Measurements from ENCODE around the gene FHL2.

FHL2 gene

DNA sequence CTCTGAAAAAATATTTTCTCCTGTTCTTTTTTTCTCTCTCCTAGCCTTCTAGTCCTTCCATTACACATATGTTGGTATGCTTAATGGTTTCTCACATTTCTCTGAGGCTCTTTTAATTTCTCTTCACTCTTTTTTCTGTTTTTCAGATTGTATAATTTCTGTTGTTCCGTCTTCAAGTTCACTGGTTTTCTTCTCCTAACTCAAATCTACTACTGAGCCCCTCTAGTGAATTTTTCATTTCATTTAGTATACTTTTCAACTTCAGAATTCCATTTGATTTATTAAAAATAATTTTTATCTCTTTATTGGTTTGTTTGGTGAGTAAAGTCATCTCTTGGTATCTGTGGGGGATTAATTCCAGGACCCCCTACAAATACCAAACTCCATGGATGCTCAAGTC lies 41.7 kb downstream of the FHL2 start:
- DNase-seq (ENCODE audit: low read depth) = no peak
- H3K4me3 ChIP-seq (ENCODE audit: low read length) = no peak overlapping the region
- TF ChIP-seq, protein P1, sequence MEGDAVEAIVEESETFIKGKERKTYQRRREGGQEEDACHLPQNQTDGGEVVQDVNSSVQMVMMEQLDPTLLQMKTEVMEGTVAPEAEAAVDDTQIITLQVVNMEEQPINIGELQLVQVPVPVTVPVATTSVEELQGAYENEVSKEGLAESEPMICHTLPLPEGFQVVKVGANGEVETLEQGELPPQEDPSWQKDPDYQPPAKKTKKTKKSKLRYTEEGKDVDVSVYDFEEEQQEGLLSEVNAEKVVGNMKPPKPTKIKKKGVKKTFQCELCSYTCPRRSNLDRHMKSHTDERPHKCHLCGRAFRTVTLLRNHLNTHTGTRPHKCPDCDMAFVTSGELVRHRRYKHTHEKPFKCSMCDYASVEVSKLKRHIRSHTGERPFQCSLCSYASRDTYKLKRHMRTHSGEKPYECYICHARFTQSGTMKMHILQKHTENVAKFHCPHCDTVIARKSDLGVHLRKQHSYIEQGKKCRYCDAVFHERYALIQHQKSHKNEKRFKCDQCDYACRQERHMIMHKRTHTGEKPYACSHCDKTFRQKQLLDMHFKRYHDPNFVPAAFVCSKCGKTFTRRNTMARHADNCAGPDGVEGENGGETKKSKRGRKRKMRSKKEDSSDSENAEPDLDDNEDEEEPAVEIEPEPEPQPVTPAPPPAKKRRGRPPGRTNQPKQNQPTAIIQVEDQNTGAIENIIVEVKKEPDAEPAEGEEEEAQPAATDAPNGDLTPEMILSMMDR (conservative IDR thresholded peaks at IDR 0.05; ENCODE audit: low read depth, low read length) = no peak

DNA sequence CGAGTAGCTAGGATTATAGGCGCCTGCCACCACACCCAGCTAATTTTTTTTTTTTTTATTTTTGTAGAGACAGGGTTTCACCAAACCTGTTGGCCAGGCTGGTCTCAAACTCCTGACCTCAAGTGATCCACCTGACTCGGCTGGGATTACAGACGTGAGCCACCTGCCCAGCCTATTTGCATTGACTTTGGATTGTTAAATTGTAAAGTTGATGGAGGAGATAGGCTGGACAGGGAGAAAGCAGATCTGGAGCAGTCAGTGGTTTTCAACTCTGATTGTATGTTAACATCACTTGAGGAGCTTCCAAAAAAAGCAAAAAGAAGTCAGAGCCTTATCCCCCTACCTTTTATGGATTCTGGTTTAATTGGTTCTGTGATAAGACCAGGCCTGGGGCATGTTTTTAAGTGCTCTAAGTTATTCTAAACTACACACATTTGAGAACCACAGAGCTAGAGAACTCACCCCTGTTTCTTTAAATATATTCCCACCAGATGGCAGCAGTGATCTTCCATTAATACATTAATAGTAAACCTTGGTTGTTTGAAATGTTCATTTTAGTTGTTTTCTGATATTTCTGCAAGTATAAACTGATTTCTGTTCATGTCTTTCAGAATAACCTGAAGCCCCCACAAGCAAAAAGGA lies 54.0 kb downstream of the FHL2 start:
- H3K4me3 ChIP-seq (ENCODE audit: low read length) = no peak overlapping the region
- TF ChIP-seq, protein P1 (conservative IDR thresholded peaks at IDR 0.05; ENCODE audit: low read depth, low read length) = peak; percentile 44
- no peak for DNase-seq (ENCODE audit: low read depth)

DNA sequence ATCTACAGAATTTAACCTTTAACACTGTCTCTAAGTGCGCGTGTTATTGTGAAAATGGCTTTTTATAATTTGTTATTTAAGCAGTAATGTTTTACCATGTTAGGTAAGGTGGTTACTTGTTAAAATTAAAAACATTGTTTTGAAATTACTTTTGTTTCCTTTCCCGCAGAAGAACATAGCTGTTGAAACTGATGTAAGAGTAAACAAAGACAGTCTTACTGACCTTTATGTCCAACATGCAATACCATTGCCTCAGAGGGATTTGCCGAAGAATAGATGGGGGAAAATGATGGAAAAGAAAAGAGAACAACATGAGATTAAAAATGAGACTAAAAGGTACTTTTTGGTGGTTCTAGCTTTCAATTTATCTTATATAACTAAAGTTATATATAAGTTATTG lies 59.4 kb downstream of the FHL2 start:
- TF ChIP-seq, protein P1 (conservative IDR thresholded peaks at IDR 0.05; ENCODE audit: low read depth, low read length) = no peak
- H3K4me3 ChIP-seq (ENCODE audit: low read length) = no peak overlapping the region
- DNase-seq (ENCODE audit: low read depth) = no peak

DNA sequence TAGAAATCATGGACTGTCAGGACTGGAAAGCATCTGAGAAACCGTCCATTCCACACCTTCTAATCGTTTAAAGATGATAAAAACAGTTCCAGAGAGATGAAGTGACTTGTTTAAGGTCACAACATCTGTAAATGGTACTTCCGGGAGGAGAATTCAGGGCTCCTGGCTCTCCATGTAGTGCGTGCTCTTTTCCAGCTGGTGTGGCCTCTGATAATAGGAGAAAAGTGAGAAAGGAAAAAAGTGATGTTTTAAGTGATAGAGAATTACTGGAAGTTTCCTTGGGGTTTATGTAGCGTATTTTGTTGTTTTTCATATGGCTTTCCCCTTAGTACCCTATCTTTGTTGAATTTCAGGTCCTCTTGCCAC lies 60.8 kb downstream of the FHL2 start:
- no peak for DNase-seq (ENCODE audit: low read depth)
- TF ChIP-seq, protein P1 (conservative IDR thresholded peaks at IDR 0.05; ENCODE audit: low read depth, low read length) = no peak
- peak overlapping the region; percentile 97 for H3K4me3 ChIP-seq (ENCODE audit: low read length)

DNA sequence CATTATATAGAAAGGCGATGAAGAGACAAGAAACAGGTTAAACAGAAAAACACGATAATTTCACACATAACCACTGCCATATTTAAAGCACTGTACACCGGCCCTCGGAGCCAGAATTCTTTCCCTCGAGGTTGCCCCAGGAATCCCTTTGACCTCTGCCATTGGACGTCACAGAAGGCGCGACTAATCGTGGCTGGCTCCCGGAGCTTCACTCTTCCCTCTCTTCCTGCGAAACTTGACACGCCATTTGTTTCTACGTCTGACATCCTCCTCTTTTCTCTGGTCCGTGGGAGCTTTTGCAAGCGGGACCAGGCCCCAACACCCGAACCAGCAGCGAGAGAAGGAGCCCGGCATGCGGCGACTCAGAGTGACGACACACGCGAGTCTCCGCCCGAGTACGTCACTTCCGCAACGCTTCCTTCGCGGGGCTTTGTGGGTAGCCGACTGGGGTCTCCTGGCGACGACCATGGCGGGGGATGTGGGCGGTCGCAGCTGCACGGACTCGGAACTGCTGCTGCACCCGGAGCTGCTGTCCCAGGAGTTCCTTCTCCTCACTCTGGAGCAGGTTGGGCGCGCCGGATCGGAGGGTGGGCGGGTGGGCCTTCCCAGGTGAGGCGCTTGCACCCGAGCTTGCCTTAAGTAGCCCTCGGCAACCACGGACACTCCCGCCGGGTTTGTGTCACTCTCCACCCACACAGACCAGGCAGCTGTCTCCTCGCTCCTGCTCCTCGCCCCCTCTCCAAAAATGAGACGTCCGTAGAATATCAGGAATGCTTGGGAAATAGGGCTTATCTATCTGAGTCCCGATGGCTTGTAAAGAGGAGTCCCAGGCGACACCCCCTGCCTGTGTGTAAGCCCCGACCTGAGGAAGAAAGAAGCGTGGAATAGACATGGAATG lies 61.5 kb downstream of the FHL2 start, which contains the start of gene C2orf49:
C2orf49 (plus strand) TSS at position 419 of the 898 bp plus-strand sequence; CDS start at position 467, 48 bp downstream.
- TF ChIP-seq, protein P1 (conservative IDR thresholded peaks at IDR 0.05; ENCODE audit: low read depth, low read length) = no peak
- DNase-seq (ENCODE audit: low read depth) = peak; percentile 51
- peak within 1 kb of the TSS; percentile 97 for H3K4me3 ChIP-seq (ENCODE audit: low read length)

DNA sequence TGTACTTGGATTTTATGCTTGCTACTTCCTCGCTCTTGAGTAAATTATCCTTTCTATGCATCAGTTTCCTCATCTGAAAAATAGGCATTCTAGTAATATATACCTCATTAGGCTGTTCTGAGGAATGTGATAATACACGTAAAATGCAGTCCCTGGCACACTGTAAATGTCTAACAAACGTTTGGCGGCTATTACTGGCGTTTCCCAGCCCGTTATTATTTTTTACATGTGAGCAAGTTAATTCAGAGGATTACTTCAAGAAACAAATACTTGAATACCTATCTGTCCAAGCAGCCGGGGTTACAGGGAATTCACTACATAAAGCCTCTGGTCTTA lies 62.1 kb downstream of the FHL2 start:
- peak overlapping the region; percentile 97 for H3K4me3 ChIP-seq (ENCODE audit: low read length)
- TF ChIP-seq, protein P1 (conservative IDR thresholded peaks at IDR 0.05; ENCODE audit: low read depth, low read length) = no peak
- DNase-seq (ENCODE audit: low read depth) = no peak

Measured in retinal pigment epithelial cell (primary cell).